ENCODE data around the gene TAS2R4.
"Not testable (repeated sequence)": the region's sequence is repeated elsewhere in the genome, so short reads cannot be mapped to it uniquely, and the experiment has no call there.

Gene TAS2R4

GRCh38 chr7:141776374-141776773 lies at the start of gene TAS2R4:
Gene TAS2R4 (plus strand): TSS chr7:141776674. CDS start chr7:141778489, 1,815 bp downstream.
- DNase-seq, result no peak

GRCh38 chr7:141729020-141729419 lies 47.5 kb upstream of the TAS2R4 start:
- DNase-seq, result no peak

GRCh38 chr7:141731476-141732149 lies 44.9 kb upstream of the TAS2R4 start:
- no peak for DNase-seq

- peak; percentile 7 to 13 for DNase-seq
Measured at GRCh38 chr7:141737118-141737835, 39.2 kb upstream of the TAS2R4 start.

- DNase-seq, result peak; percentile 95 to 98
Measured at GRCh38 chr7:141737836-141738591, 38.5 kb upstream of the TAS2R4 start, which contains the start of gene SSBP1. Gene SSBP1 (plus strand): TSS chr7:141738358. CDS start chr7:141739167, 809 bp downstream.

- no peak for DNase-seq
Measured at GRCh38 chr7:141738592-141739013, 37.9 kb upstream of the TAS2R4 start.

GRCh38 chr7:141739250-141739649 lies 37.2 kb upstream of the TAS2R4 start:
- DNase-seq, result no peak

GRCh38 chr7:141742229-141742628 lies 34.2 kb upstream of the TAS2R4 start:
- DNase-seq, result no peak

GRCh38 chr7:141744131-141744530 lies 32.3 kb upstream of the TAS2R4 start:
- no peak for DNase-seq

- no peak for DNase-seq
Measured at GRCh38 chr7:141748396-141748795, 28.1 kb upstream of the TAS2R4 start.

- not testable (repeated sequence) for DNase-seq
Measured at GRCh38 chr7:141751904-141752303, 24.6 kb upstream of the TAS2R4 start.

GRCh38 chr7:141752634-141753033 lies 23.8 kb upstream of the TAS2R4 start:
- DNase-seq, result peak in 1 of 2 donors; percentile 40

- peak; percentile 19 to 66 for DNase-seq
Measured at GRCh38 chr7:141754939-141755338, 21.5 kb upstream of the TAS2R4 start.

GRCh38 chr7:141763797-141764196 lies 12.7 kb upstream of the TAS2R4 start, which contains the start of gene TAS2R3:
Gene TAS2R3 (plus strand): TSS chr7:141764097. CDS start chr7:141764159, 62 bp downstream.
- no peak for DNase-seq

- DNase-seq, result not testable (repeated sequence)
Measured at GRCh38 chr7:141770083-141770583, 6.3 kb upstream of the TAS2R4 start.

- DNase-seq, result peak; percentile 40 to 61
Measured at GRCh38 chr7:141785706-141786552, 9.5 kb downstream of the TAS2R4 start.

- no peak for DNase-seq
Measured at GRCh38 chr7:141788296-141788695, 11.8 kb downstream of the TAS2R4 start.

GRCh38 chr7:141789917-141790316 lies 13.4 kb downstream of the TAS2R4 start, which contains the start of gene TAS2R5:
Gene TAS2R5 (plus strand): TSS chr7:141790217. CDS start chr7:141790362, 145 bp downstream.
- DNase-seq, result no peak

- no peak for DNase-seq
Measured at GRCh38 chr7:141792526-141792925, 16.1 kb downstream of the TAS2R4 start.

GRCh38 chr7:141820067-141820466 lies 43.6 kb downstream of the TAS2R4 start:
- no peak for DNase-seq

- DNase-seq, result not testable (repeated sequence)
Measured at GRCh38 chr7:141822432-141822831, 46.0 kb downstream of the TAS2R4 start.
